ENCODE results near the gene MISP3.

GRCh38 chr19:14058182-14059092 is 14.1 kb upstream of the MISP3 start:
- no peak for TF ChIP-seq CTCF (IDR thresholded peaks at IDR 0.05; ENCODE audit: low read depth, low read length)
- TF ChIP-seq MYC (IDR thresholded peaks at IDR 0.05; ENCODE audit: low read depth, low read length), result no peak
- no peak for TF ChIP-seq POLR2A (IDR thresholded peaks at IDR 0.05; ENCODE audit: extremely low read depth, insufficient read length)
- TF ChIP-seq, protein P1, sequence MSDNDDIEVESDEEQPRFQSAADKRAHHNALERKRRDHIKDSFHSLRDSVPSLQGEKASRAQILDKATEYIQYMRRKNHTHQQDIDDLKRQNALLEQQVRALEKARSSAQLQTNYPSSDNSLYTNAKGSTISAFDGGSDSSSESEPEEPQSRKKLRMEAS (IDR thresholded peaks at IDR 0.05; ENCODE audit: low read depth, low read length), result no peak
